OCI-LY1 (cell line): ENCODE data around the gene BMP8B.
A peak's percentile ranks its signal among the peaks of the same experiment; 100 is the strongest.

Experiments
- H2AFZ ChIP-seq: fragments of 200-600 bp; sonication (generic), shearing (Covaris generic); 2 replicates; pipeline ENCODE4 v1.6.0; 2014; ENCODE audit warnings: antibody characterized with exemption, mild to moderate bottlenecking, low read length
- H3F3A ChIP-seq: fragments of 200-600 bp; sonication (generic), shearing (Covaris generic); 2 replicates; pipeline ENCODE4 v1.6.0; 2014; ENCODE audit warnings: mild to moderate bottlenecking, antibody characterized with exemption, low read length, moderate library complexity; ENCODE audit not compliant: insufficient read depth
- H3K27ac ChIP-seq: fragments of 200-600 bp; sonication (generic); 2 replicates; pipeline ENCODE4 v1.5.1; 2014; ENCODE audit warnings: low read length, mixed run types, mild to moderate bottlenecking, low read depth; ENCODE audit not compliant: poor library complexity, severe bottlenecking
- H3K27me3 ChIP-seq: fragments of 200-600 bp; sonication (generic); 2 replicates; pipeline ENCODE4 v1.6.0; 2014; ENCODE audit warnings: antibody characterized with exemption, mild to moderate bottlenecking, low read length, moderate library complexity; ENCODE audit not compliant: insufficient read depth
- H3K36me3 ChIP-seq: fragments of 200-600 bp; sonication (generic); 2 replicates; pipeline ENCODE4 v1.6.1; 2014; ENCODE audit warnings: mild to moderate bottlenecking, antibody characterized with exemption, low read length, moderate library complexity, mixed read lengths; ENCODE audit not compliant: insufficient read depth
- H3K4me1 ChIP-seq: fragments of 200-600 bp; sonication (generic); 2 replicates; pipeline ENCODE4 v1.5.1; 2014; ENCODE audit warnings: mild to moderate bottlenecking, low read length, moderate library complexity; ENCODE audit not compliant: insufficient read depth, severe bottlenecking
- H3K4me2 ChIP-seq: fragments of 200-600 bp; sonication (generic), shearing (Covaris generic); 2 replicates; pipeline ENCODE4 v1.6.1; 2014; ENCODE audit warnings: low read length
- H3K4me3 ChIP-seq: fragments of 200-600 bp; sonication (generic); 2 replicates; pipeline ENCODE4 v1.5.1; 2014; ENCODE audit warnings: low read length, low read depth, mild to moderate bottlenecking, mixed read lengths; ENCODE audit not compliant: poor library complexity, severe bottlenecking
- H3K79me2 ChIP-seq: fragments of 200-600 bp; shearing (Covaris generic); 2 replicates; pipeline ENCODE4 v1.6.1; 2016; ENCODE audit warnings: mixed run types, low read length, mixed read lengths; ENCODE audit not compliant: insufficient read depth
- H3K9ac ChIP-seq: fragments of 200-600 bp; sonication (generic), shearing (Covaris generic); 2 replicates; pipeline ENCODE4 v1.6.1; 2014; ENCODE audit warnings: mild to moderate bottlenecking, low read length, mixed read lengths
- H3K9me2 ChIP-seq: fragments of 200-600 bp; sonication (generic), shearing (Covaris generic); 2 replicates; pipeline ENCODE4 v1.6.1; 2014; ENCODE audit warnings: low read depth, mild to moderate bottlenecking, low read length, mixed read lengths
- H3K9me3 ChIP-seq: fragments of 200-600 bp; shearing (Covaris generic); 2 replicates; pipeline ENCODE4 v1.6.1; 2014; ENCODE audit warnings: low read length, mixed read lengths
- H4K20me1 ChIP-seq: fragments of 200-600 bp; sonication (generic), shearing (Covaris generic); 2 replicates; pipeline ENCODE4 v1.6.0; 2016; ENCODE audit warnings: mild to moderate bottlenecking, low read length; ENCODE audit not compliant: insufficient read depth
- CTCF ChIP-seq: fragments of 200-600 bp; sonication (generic), shearing (Covaris generic); IDR thresholded peaks from 2 replicates; pipeline ENCODE4 v1.5.1; 2017; ENCODE audit warnings: mild to moderate bottlenecking, antibody characterized with exemption, low read length, moderate library complexity, mixed read lengths
- EZH2 ChIP-seq: fragments of 200-600 bp; sonication (generic), shearing (Covaris generic); IDR thresholded peaks from 2 replicates; pipeline ENCODE4 v1.8.0; 2017; ENCODE audit warnings: borderline replicate concordance, mixed run types, mild to moderate bottlenecking, antibody characterized with exemption, low read length, moderate library complexity, mixed read lengths

BMP8B gene

GRCh38 chr1:39751595-39751994, 37.1 kb downstream of the BMP8B start:
- H3K9ac ChIP-seq, result no peak overlapping the region
- H3K4me3 ChIP-seq, result no peak overlapping the region
- H3K36me3 ChIP-seq, result peaks cover 96% of the 10 kb centered on the region
- H3K9me2 ChIP-seq, result no peaks in the 10 kb centered on the region
- H3K9me3 ChIP-seq, result no peaks in the 10 kb centered on the region
- no peak overlapping the region for H2AFZ ChIP-seq
- no peak overlapping the region for H3K27ac ChIP-seq
- no peaks in the 10 kb centered on the region for H3K79me2 ChIP-seq
- no peaks in the 10 kb centered on the region for H3K4me1 ChIP-seq
- TF ChIP-seq EZH2, result no peak
- TF ChIP-seq CTCF, result no peak
- no peaks in the 10 kb centered on the region for H4K20me1 ChIP-seq
- H3F3A ChIP-seq, result no peaks in the 10 kb centered on the region
- no peaks in the 10 kb centered on the region for H3K27me3 ChIP-seq
- H3K4me2 ChIP-seq, result no peak overlapping the region

- H2AFZ ChIP-seq, result no peak overlapping the region
- H3F3A ChIP-seq, result no peaks in the 10 kb centered on the region
- H3K36me3 ChIP-seq, result peaks cover 94% of the 10 kb centered on the region
- H3K79me2 ChIP-seq, result no peaks in the 10 kb centered on the region
- H3K4me2 ChIP-seq, result no peak overlapping the region
- H3K4me1 ChIP-seq, result peaks cover 10% of the 10 kb centered on the region
- no peaks in the 10 kb centered on the region for H3K9me2 ChIP-seq
- no peaks in the 10 kb centered on the region for H3K9me3 ChIP-seq
- TF ChIP-seq EZH2, result no peak
- H3K27me3 ChIP-seq, result no peaks in the 10 kb centered on the region
- no peak overlapping the region for H3K27ac ChIP-seq
- H3K4me3 ChIP-seq, result no peak overlapping the region
- H3K9ac ChIP-seq, result no peak overlapping the region
- no peaks in the 10 kb centered on the region for H4K20me1 ChIP-seq
Observed at GRCh38 chr1:39745016-39745670, 43.5 kb downstream of the BMP8B start.

GRCh38 chr1:39738622-39739366, 49.9 kb downstream of the BMP8B start, which contains the start of gene PPIE:
PPIE (plus strand) TSS chr1:39738882; CDS start chr1:39738901, 19 bp downstream.
- H3F3A ChIP-seq, result no peaks in the 10 kb centered on the region
- peak within 1 kb of the TSS; percentile 83; the same call in 1 of the 2 replicates for H2AFZ ChIP-seq
- no peaks in the 10 kb centered on the region for H3K9me2 ChIP-seq
- no peaks in the 10 kb centered on the region for H3K79me2 ChIP-seq
- H3K27me3 ChIP-seq, result no peaks in the 10 kb centered on the region
- peak within 1 kb of the TSS; percentile 86 for H3K4me3 ChIP-seq
- H3K9me3 ChIP-seq, result no peaks in the 10 kb centered on the region
- peak within 1 kb of the TSS; percentile 94 for H3K4me2 ChIP-seq
- TF ChIP-seq CTCF, result no peak
- TF ChIP-seq EZH2, result no peak
- H3K27ac ChIP-seq, result no peak within 1 kb of the TSS
- no peaks in the 10 kb centered on the region for H4K20me1 ChIP-seq
- peaks cover 26% of the 10 kb centered on the region for H3K4me1 ChIP-seq
- H3K36me3 ChIP-seq, result peaks cover 40% of the 10 kb centered on the region
- H3K9ac ChIP-seq, result peak within 1 kb of the TSS; percentile 83
